CD8-positive, alpha-beta memory T cell (primary cell): ENCODE results near the gene WDR45B. TPM values are rescaled to one million over a fixed set of nuclear protein-coding genes. Genes with fewer than 3 reads are reported as not detected.

ENCODE experiments used
- CTCF ChIA-PET: fragments of 350-600 bp; sonication (Branson Sonifier 250); formaldehyde crosslinking; loops from one replicate; lab custom pipeline; 2021; ENCODE audit warnings: antibody characterized with exemption; lab: Charles Lee
- POLR2A ChIA-PET: fragments of 350-600 bp; sonication (Branson Sonifier 250); formaldehyde crosslinking; loops from one replicate; lab custom pipeline; 2021; ENCODE audit warnings: antibody characterized with exemption; lab: Charles Lee
- DNase-seq, 5 donors: peaks; one replicate each; pipeline versions ENCODE4 v3.0.0 to v3.0.0-alpha.2; 2020 to 2022; ENCODE audit warnings: mixed read lengths in 1 of 5
- H3K27ac ChIP-seq: one replicate; pipeline ENCODE4 v1.7.0; 2013; ENCODE audit warnings: low read depth, mild to moderate bottlenecking, low read length, moderate library complexity
- H3K27me3 ChIP-seq: 2 replicates; pipeline ENCODE4 v1.7.0; 2013; ENCODE audit warnings: low read length, mild to moderate bottlenecking; ENCODE audit not compliant: insufficient read depth, poor library complexity, severe bottlenecking
- H3K36me3 ChIP-seq: 2 replicates; pipeline ENCODE4 v1.7.0; 2013; ENCODE audit warnings: mild to moderate bottlenecking, low read length, moderate library complexity; ENCODE audit not compliant: insufficient read depth
- H3K4me1 ChIP-seq: 2 replicates; pipeline ENCODE4 v1.7.0; 2013; ENCODE audit warnings: mild to moderate bottlenecking, low read length, moderate library complexity; ENCODE audit not compliant: insufficient read depth
- H3K4me3 ChIP-seq: 2 replicates; pipeline ENCODE4 v1.7.0; 2013; ENCODE audit warnings: mild to moderate bottlenecking, low read length
- H3K9me3 ChIP-seq: 2 replicates; pipeline ENCODE4 v1.7.0; 2013; ENCODE audit warnings: mild to moderate bottlenecking, low read length
- H3K27ac Mint-ChIP-seq, 8 donors: one replicate each; pipeline ENCODE4 v1.8.0; 2020 to 2021; ENCODE audit warnings: mixed read lengths in 8 of 8, mild to moderate bottlenecking in 6 of 8, inconsistent platforms in 3 of 8, moderate library complexity in 3 of 8
- H3K27me3 Mint-ChIP-seq, 2 donors: one replicate each; pipeline ENCODE4 v1.8.0; 2020 to 2021; ENCODE audit warnings: mixed read lengths in 2 of 2, mild to moderate bottlenecking in 1 of 2, moderate library complexity in 1 of 2
- H3K36me3 Mint-ChIP-seq, 3 donors: one replicate each; pipeline ENCODE4 v1.8.0; 2020 to 2021; ENCODE audit warnings: mixed read lengths in 3 of 3, inconsistent platforms in 1 of 3, mild to moderate bottlenecking in 1 of 3
- H3K4me1 Mint-ChIP-seq, 3 donors: one replicate each; pipeline ENCODE4 v1.8.0; 2020 to 2021; ENCODE audit warnings: mixed read lengths in 3 of 3, inconsistent platforms in 1 of 3, mild to moderate bottlenecking in 1 of 3
- H3K4me3 Mint-ChIP-seq, 7 donors: one replicate each; pipeline ENCODE4 v1.8.0; 2020 to 2021; ENCODE audit warnings: mixed read lengths in 7 of 7, mild to moderate bottlenecking in 6 of 7, moderate library complexity in 4 of 7, inconsistent platforms in 2 of 7
- H3K9me3 Mint-ChIP-seq, 5 donors: one replicate each; pipeline ENCODE4 v1.8.0; 2020 to 2022; ENCODE audit warnings: mixed read lengths in 5 of 5, mild to moderate bottlenecking in 3 of 5, moderate library complexity in 2 of 5, inconsistent platforms in 1 of 5
- polyA plus RNA-seq: library from polyadenylated mRNA; unstranded; fragments of 300-500 nt; fragmentation: Illumina TruSeq; gene quantifications from one replicate; pipeline ENCODE4 v1.2.3, GENCODE V29; 2021
- total RNA-seq, 2 experiments: library from RNA; stranded (reverse); gene quantifications; one replicate each; pipeline ENCODE4 v1.2.3, GENCODE V29; 2021

WDR45B gene
- total and polyA plus RNA-seq, 3 experiments from 2014 or later: 41.9 to 50.1 (median 49.1) TPM

DNA sequence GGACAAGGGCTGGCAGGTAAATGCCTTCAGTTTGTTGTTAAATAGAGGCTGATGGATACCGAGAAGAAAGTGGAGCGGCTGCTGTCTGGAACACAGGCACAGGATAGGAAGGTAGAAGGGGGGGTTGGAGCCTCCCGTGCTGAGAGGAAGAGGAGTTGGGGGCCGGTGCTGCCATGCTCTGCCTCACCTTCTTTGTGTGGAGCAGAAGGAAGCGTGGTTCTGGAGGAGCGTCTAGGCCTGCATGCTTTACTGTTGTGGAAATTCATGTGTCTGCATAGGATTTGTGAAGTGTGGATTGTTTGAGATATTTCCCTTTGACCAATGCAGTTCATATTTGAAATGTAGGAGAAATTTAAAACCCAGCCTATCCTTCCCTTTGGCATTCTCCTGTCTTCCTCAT, 76.4 kb downstream of the WDR45B start:
- Mint-ChIP-seq H3K4me1 (peaks cover 0 to 2% (median 0%) of the 10 kb centered on the region in 3 donors), H3K36me3 (peaks cover 0 to 79% (median 10%) of the 10 kb centered on the region in 3 donors), H3K9me3 (no peaks in the 10 kb centered on the region), H3K27me3 (no peaks in the 10 kb centered on the region), H3K4me3 (no peak overlapping the region), H3K27ac (peak overlapping the region in 2 of 8 donors; percentile 17 to 45)
- H3K27ac ChIP-seq: no peak overlapping the region
- POLR2A ChIA-PET: no interaction called here
- CTCF ChIA-PET: no interaction called here
- DNase-seq: no peak
- no peaks in the 10 kb centered on the region for H3K9me3 ChIP-seq
- H3K4me1 ChIP-seq: no peaks in the 10 kb centered on the region
- no peak overlapping the region for H3K4me3 ChIP-seq
- peaks cover 38% of the 10 kb centered on the region for H3K36me3 ChIP-seq
- H3K27me3 ChIP-seq: no peaks in the 10 kb centered on the region

DNA sequence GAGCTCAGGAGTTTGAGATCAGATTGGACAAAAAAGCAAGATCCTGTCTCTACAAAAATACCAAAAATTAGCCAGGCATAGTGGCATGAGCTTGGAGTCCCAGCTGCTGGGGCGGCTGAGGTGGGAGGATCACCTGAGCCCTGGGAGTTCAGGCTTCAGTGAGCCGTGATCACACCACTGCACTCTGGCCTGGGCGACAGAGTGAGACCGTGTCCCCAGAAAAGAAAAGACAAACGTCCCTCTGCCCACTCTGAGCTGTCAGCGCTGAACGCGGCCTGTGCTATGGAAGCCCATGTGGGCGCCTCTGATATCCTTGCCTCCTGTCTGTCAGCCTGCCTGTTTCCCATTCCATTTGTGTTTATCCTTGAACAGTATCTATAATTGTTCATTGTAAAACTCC, 78.0 kb downstream of the WDR45B start:
- Histone ChIP-seq H3K4me3 (no peak overlapping the region), H3K9me3 (no peaks in the 10 kb centered on the region), H3K4me1 (no peaks in the 10 kb centered on the region), H3K27ac (no peak overlapping the region), H3K36me3 (peaks cover 52% of the 10 kb centered on the region), H3K27me3 (no peaks in the 10 kb centered on the region)
- DNase-seq: no peak
- Mint-ChIP-seq H3K27me3 (no peaks in the 10 kb centered on the region), H3K9me3 (no peaks in the 10 kb centered on the region), H3K4me3 (no peak overlapping the region), H3K27ac (peak overlapping the region in 1 of 8 donors; percentile 89), H3K36me3 (peaks cover 0 to 83% (median 10%) of the 10 kb centered on the region in 3 donors), H3K4me1 (peaks cover 0 to 2% (median 0%) of the 10 kb centered on the region in 3 donors)
- ChIA-PET CTCF (interaction anchor here (1.0 kb wide), 1 partner anchor 9 kb away, joined by 3 read pairs; no protein-coding TSS in a partner anchor), POLR2A (no interaction called here)

DNA sequence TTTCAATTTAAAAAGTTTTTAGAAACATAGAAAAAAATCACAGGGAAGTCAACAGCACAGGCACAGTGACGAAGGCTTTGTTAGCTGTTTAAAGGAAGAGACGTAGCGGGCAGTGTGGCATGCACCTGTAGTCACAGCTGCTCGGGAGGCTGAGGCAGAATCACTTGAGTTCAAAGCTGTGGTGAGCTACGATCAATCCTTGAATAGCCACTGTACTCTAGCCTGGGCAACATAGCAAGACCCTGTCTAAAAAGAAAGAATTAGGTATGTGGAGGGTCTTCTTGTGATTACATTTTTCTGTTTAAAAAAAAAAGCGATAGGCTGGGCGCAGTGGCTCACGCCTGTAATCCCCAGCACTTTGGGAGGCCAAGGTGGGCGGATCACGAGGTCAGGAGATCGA, 78.6 kb downstream of the WDR45B start:
- no peak overlapping the region for H3K4me3 Mint-ChIP-seq
- H3K36me3 ChIP-seq: peaks cover 47% of the 10 kb centered on the region
- peak overlapping the region in 2 of 8 donors; percentile 8 to 48 for H3K27ac Mint-ChIP-seq
- H3K27me3 ChIP-seq: no peaks in the 10 kb centered on the region
- H3K4me1 ChIP-seq: no peaks in the 10 kb centered on the region
- H3K9me3 ChIP-seq: no peaks in the 10 kb centered on the region
- peaks cover 0 to 82% (median 10%) of the 10 kb centered on the region in 3 donors for H3K36me3 Mint-ChIP-seq
- H3K27ac ChIP-seq: no peak overlapping the region
- H3K4me1 Mint-ChIP-seq: peaks cover 0 to 2% (median 0%) of the 10 kb centered on the region in 3 donors
- ChIA-PET POLR2A (no interaction called here), CTCF (interaction anchor here (1.0 kb wide), 1 partner anchor 8 kb away, joined by 3 read pairs; no protein-coding TSS in a partner anchor)
- no peaks in the 10 kb centered on the region for H3K9me3 Mint-ChIP-seq
- no peaks in the 10 kb centered on the region for H3K27me3 Mint-ChIP-seq
- no peak overlapping the region for H3K4me3 ChIP-seq
- no peak for DNase-seq

DNA sequence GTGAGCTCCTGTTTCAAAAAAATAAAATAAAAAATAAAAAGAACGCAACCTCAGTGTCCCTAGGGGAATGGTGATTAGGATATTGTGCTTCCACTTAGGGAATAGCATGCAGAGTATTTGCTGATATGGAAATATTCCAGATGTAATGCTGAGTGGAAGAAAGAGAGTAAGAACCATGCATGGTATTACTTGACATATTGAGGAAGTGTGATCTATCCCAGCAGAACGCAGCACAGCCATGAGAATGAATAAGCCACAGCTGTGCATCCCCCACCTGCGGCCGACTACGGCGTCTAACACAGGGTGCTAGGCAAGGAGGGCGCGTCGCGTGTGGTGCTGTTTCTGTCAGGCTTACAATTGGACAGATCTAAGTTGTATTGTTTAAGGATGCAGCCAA, 79.2 kb downstream of the WDR45B start:
- Histone ChIP-seq H3K27ac (no peak overlapping the region), H3K4me1 (no peaks in the 10 kb centered on the region), H3K27me3 (no peaks in the 10 kb centered on the region), H3K4me3 (no peak overlapping the region), H3K9me3 (no peaks in the 10 kb centered on the region), H3K36me3 (peaks cover 45% of the 10 kb centered on the region)
- H3K27me3 Mint-ChIP-seq: no peaks in the 10 kb centered on the region
- ChIA-PET POLR2A (no interaction called here), CTCF (no interaction called here)
- H3K9me3 Mint-ChIP-seq: no peaks in the 10 kb centered on the region
- no peak for DNase-seq
- peaks cover 0 to 80% (median 10%) of the 10 kb centered on the region in 3 donors for H3K36me3 Mint-ChIP-seq
- no peak overlapping the region for H3K4me3 Mint-ChIP-seq
- peaks cover 0 to 2% (median 0%) of the 10 kb centered on the region in 3 donors for H3K4me1 Mint-ChIP-seq
- H3K27ac Mint-ChIP-seq: peak overlapping the region in 2 of 8 donors; percentile 8 to 48

DNA sequence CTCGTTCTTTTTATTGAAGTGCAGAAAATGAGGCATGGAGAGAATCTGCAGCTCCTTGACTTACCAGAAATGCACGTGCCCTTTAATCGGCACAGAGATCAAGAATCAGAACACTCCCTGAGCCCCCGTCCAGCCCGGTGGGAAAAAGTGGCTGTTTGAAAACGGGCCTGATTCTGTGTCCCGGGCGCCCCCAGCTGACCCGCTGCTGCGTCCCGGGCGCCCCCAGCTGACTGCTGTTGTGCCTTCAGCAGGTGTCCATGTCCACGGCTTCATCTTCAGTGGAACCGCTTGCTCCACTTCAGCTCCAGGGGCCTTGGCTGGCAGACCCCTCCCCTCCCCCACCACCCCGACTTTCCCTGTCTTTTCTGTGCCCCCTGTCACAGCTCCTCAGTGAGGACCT, 81.0 kb downstream of the WDR45B start:
- CTCF ChIA-PET: no interaction called here
- H3K36me3 Mint-ChIP-seq: peaks cover 0 to 74% (median 8%) of the 10 kb centered on the region in 3 donors
- peak overlapping the region in 1 of 8 donors; percentile 47 for H3K27ac Mint-ChIP-seq

DNA sequence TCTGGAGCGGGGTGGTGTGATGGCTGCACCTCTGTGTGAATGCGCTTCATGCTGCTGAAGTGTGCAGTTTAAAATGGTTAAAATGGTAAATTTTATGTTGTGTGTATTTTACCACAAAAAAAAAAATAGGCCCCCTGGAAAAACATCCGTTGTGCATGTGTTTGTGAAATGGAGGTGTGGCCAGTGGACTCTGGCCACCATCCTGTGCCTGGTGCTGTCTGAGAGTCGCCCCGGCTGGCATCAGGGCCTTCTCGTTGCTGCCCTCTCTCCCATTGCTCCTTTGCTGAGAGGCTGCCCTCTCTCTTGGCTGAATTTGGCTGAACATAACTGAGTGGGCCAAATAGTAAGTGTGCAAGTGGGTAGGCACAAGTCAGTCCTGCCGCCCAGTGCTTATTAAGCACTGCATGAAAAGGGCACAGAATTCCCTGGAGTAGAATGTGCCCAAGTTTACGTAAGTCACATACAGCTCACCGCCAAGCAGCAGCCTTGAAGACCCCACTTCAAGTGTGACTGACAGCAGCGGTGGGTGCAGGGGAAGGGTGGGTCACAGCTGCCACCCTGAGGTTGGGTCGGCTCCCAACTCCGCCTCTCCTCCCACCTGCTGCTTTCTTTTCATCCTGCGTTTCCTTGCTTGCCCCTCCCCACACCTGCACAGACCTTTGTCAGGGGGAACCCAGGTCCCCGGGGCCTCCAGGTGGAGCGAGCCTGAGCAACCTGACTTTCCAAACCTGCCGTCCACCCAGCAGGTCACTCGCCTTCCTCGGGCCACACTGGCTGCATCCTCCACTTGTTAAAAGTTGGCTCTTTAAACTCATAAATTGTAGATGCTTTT, 81.9 kb downstream of the WDR45B start:
- Mint-ChIP-seq H3K27ac (peak overlapping the region in 1 of 8 donors; percentile 87), H3K4me3 (no peak overlapping the region), H3K4me1 (peaks cover 1 to 18% (median 3%) of the 10 kb centered on the region in 3 donors), H3K27me3 (no peaks in the 10 kb centered on the region), H3K9me3 (no peaks in the 10 kb centered on the region), H3K36me3 (peaks cover 0 to 65% (median 2%) of the 10 kb centered on the region in 3 donors)
- H3K4me1 ChIP-seq: no peaks in the 10 kb centered on the region
- no peak for DNase-seq
- ChIA-PET POLR2A (no interaction called here), CTCF (no interaction called here)
- H3K27me3 ChIP-seq: no peaks in the 10 kb centered on the region
- H3K36me3 ChIP-seq: peaks cover 31% of the 10 kb centered on the region
- H3K27ac ChIP-seq: no peak overlapping the region
- H3K9me3 ChIP-seq: no peaks in the 10 kb centered on the region
- no peak overlapping the region for H3K4me3 ChIP-seq

More for the DNA sequence above, 81.0 kb downstream of the WDR45B start:
- Mint-ChIP-seq H3K4me3 (no peak overlapping the region), H3K9me3 (no peaks in the 10 kb centered on the region), H3K27me3 (no peaks in the 10 kb centered on the region), H3K4me1 (peaks cover 0 to 10% (median 2%) of the 10 kb centered on the region in 3 donors)
- Histone ChIP-seq H3K36me3 (peaks cover 40% of the 10 kb centered on the region), H3K4me3 (no peak overlapping the region), H3K9me3 (no peaks in the 10 kb centered on the region), H3K27me3 (no peaks in the 10 kb centered on the region), H3K27ac (no peak overlapping the region), H3K4me1 (no peaks in the 10 kb centered on the region)
- DNase-seq: no peak
- POLR2A ChIA-PET: no interaction called here

- POLR2A ChIA-PET: no interaction called here
- Histone ChIP-seq H3K27me3 (no peaks in the 10 kb centered on the region), H3K4me1 (no peaks in the 10 kb centered on the region), H3K36me3 (peaks cover 31% of the 10 kb centered on the region), H3K9me3 (no peaks in the 10 kb centered on the region), H3K4me3 (no peak overlapping the region), H3K27ac (no peak overlapping the region)
- Mint-ChIP-seq H3K4me3 (no peak overlapping the region), H3K4me1 (peaks cover 8 to 26% (median 8%) of the 10 kb centered on the region in 3 donors), H3K9me3 (no peaks in the 10 kb centered on the region), H3K36me3 (peaks cover 0 to 58% (median 1%) of the 10 kb centered on the region in 3 donors), H3K27me3 (no peaks in the 10 kb centered on the region), H3K27ac (peak overlapping the region in 1 of 8 donors; percentile 22)
- DNase-seq: no peak
- CTCF ChIA-PET: no interaction called here
These were observed 82.7 kb downstream of the WDR45B start for GRCh38 chr17:82565551-82565950.
